Nephron progenitor cell (in vitro differentiated cells): ENCODE data around the gene KCNH4.
A peak's percentile ranks its signal among the peaks of the same experiment; 100 is the strongest.

Experiments
- DNase-seq: peaks from one replicate; pipeline ENCODE4 v3.0.0; 2021
- H3K27ac Mint-ChIP-seq: 2 replicates; pipeline ENCODE4 v1.8.0; 2021; ENCODE audit warnings: mild to moderate bottlenecking, moderate library complexity, mixed read lengths
- H3K27me3 Mint-ChIP-seq: 2 replicates; pipeline ENCODE4 v1.8.0; 2021; ENCODE audit warnings: mild to moderate bottlenecking, low read depth, mixed read lengths; ENCODE audit not compliant: poor library complexity
- H3K36me3 Mint-ChIP-seq: 2 replicates; pipeline ENCODE4 v1.8.0; 2021; ENCODE audit warnings: low read depth, mixed read lengths
- H3K4me1 Mint-ChIP-seq: 2 replicates; pipeline ENCODE4 v1.8.0; 2021; ENCODE audit warnings: mixed read lengths
- H3K4me3 Mint-ChIP-seq: 2 replicates; pipeline ENCODE4 v1.8.0; 2021; ENCODE audit warnings: mild to moderate bottlenecking, moderate library complexity, mixed read lengths
- H3K9me3 Mint-ChIP-seq: 2 replicates; pipeline ENCODE4 v1.8.0; 2021; ENCODE audit warnings: mild to moderate bottlenecking, moderate library complexity, mixed read lengths
- CTCF ChIP-seq: fragments of 200-600 bp; sonication (generic); IDR thresholded peaks from 2 replicates; pipeline ENCODE4 v1.5.0; 2021; ENCODE audit warnings: antibody characterized with exemption

KCNH4 gene

GRCh38 chr17:42180411-42180921 is 476 bp downstream of the KCNH4 start:
- no peak for TF ChIP-seq CTCF
- Mint-ChIP-seq H3K27ac (no peak overlapping the region), H3K4me3 (peak overlapping the region; percentile 50), H3K27me3 (peaks cover 86% of the 10 kb centered on the region), H3K9me3 (no peaks in the 10 kb centered on the region), H3K36me3 (no peaks in the 10 kb centered on the region), H3K4me1 (peaks cover 15% of the 10 kb centered on the region)
- DNase-seq = peak; percentile 25

- no peaks in the 10 kb centered on the region for H3K36me3 Mint-ChIP-seq
- peaks cover 86% of the 10 kb centered on the region for H3K27me3 Mint-ChIP-seq
- H3K9me3 Mint-ChIP-seq = no peaks in the 10 kb centered on the region
- no peak for TF ChIP-seq CTCF
- H3K4me1 Mint-ChIP-seq = peaks cover 12% of the 10 kb centered on the region
- DNase-seq = peak; percentile 90
- H3K4me3 Mint-ChIP-seq = peak overlapping the region; percentile 50
- H3K27ac Mint-ChIP-seq = no peak overlapping the region
These were observed 981 bp downstream of the KCNH4 start for GRCh38 chr17:42179911-42180410.

GRCh38 chr17:42179335-42179734 is 1.6 kb downstream of the KCNH4 start:
- no peak for DNase-seq
- H3K4me3 Mint-ChIP-seq = no peak overlapping the region
- no peak overlapping the region for H3K27ac Mint-ChIP-seq
- H3K4me1 Mint-ChIP-seq = peaks cover 7% of the 10 kb centered on the region
- H3K9me3 Mint-ChIP-seq = no peaks in the 10 kb centered on the region
- peaks cover 86% of the 10 kb centered on the region for H3K27me3 Mint-ChIP-seq
- H3K36me3 Mint-ChIP-seq = no peaks in the 10 kb centered on the region
- no peak for TF ChIP-seq CTCF

- H3K27ac Mint-ChIP-seq = no peak overlapping the region
- H3K36me3 Mint-ChIP-seq = no peaks in the 10 kb centered on the region
- no peak for DNase-seq
- no peak overlapping the region for H3K4me3 Mint-ChIP-seq
- peaks cover 6% of the 10 kb centered on the region for H3K4me1 Mint-ChIP-seq
- H3K27me3 Mint-ChIP-seq = peaks cover 86% of the 10 kb centered on the region
- no peaks in the 10 kb centered on the region for H3K9me3 Mint-ChIP-seq
- TF ChIP-seq CTCF = no peak
These were observed 2.1 kb downstream of the KCNH4 start for GRCh38 chr17:42178817-42179216.

GRCh38 chr17:42177684-42178083 is 3.3 kb downstream of the KCNH4 start:
- Mint-ChIP-seq H3K27me3 (peaks cover 80% of the 10 kb centered on the region), H3K9me3 (no peaks in the 10 kb centered on the region), H3K36me3 (no peaks in the 10 kb centered on the region), H3K4me1 (no peaks in the 10 kb centered on the region), H3K4me3 (no peak overlapping the region), H3K27ac (no peak overlapping the region)
- TF ChIP-seq CTCF = no peak
- no peak for DNase-seq

GRCh38 chr17:42174126-42174783 is 6.7 kb downstream of the KCNH4 start:
- no peaks in the 10 kb centered on the region for H3K36me3 Mint-ChIP-seq
- no peak for DNase-seq
- no peak overlapping the region for H3K27ac Mint-ChIP-seq
- H3K9me3 Mint-ChIP-seq = no peaks in the 10 kb centered on the region
- peaks cover 69% of the 10 kb centered on the region for H3K27me3 Mint-ChIP-seq
- H3K4me1 Mint-ChIP-seq = no peaks in the 10 kb centered on the region
- TF ChIP-seq CTCF = no peak
- H3K4me3 Mint-ChIP-seq = no peak overlapping the region
